Frontal cortex (tissue), 4 donors: ENCODE results near the gene NUDC. TPM values are rescaled to one million over a fixed set of nuclear protein-coding genes. Genes with fewer than 3 reads are reported as not detected.

Source experiments
- DNase-seq, 2 donors: peaks; one replicate each; pipeline ENCODE4 v3.0.0; 2012; ENCODE audit warnings: low spot score in 2 of 2
- FAIRE-seq: peaks from 2 replicates; lab custom pipeline; 2012; peaks lifted over from hg19 to GRCh38; lab: Jason Lieb, UNC
- total RNA-seq: library from RNA; depleted of rRNA; stranded (reverse); fragments of >200 nt; gene quantifications from one replicate; pipeline ENCODE4 v1.2.3, GENCODE V29; 2014
- donor health status: control.
- donor health status: control.
- donor health status: control.

Gene NUDC
- total RNA-seq, 1 donor from 2014 or later = 17.1 TPM

- DNase-seq = no peak
- no peak for FAIRE-seq
These were observed 27.9 kb downstream of the NUDC start for GRCh38 chr1:26949266-26949925.

DNA sequence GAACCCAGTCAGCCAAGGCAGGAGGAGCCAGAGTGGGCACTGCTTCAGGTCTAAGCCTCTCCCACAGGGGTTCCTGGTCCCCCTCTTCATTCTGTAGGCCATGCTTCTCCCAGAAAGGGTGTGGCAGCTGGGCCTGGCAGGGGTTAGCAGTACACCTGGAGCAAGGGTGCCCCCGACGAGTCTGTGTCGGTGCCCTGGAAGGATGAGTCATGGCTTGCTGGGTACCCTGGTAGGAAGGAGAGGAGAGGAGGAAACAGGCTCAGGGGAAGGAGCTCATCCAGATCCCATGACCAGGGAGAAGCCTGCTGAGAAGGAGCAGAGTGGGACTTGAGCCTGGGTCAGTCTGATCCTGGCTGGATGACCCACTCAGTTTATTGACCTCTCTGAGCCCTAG lies 28.4 kb downstream of the NUDC start:
- no peak for FAIRE-seq

GRCh38 chr1:26950602-26951001 lies 29.1 kb downstream of the NUDC start:
- FAIRE-seq (no peak), DNase-seq (no peak)

More for the DNA sequence above, 28.4 kb downstream of the NUDC start:
- DNase-seq = no peak

DNA sequence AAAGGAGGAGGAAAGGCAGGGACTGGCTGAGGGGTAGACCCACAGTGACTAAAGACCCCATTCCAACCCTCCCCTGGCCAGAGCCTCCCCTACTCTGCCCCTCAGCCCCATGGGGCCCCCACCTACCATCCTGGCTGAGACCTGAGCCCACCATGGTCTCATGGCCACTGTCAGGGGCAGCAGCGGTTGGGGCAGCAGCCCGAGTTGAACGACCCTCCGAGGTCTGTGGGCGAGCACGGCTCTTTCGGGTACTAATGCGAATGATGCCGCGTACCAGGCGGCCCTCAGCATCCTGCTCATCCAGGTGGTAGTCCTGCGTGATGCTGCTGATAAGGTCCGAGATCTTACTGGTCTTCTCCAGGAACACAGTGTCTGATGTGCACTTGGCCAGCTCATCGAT lies 29.7 kb downstream of the NUDC start:
- DNase-seq = no peak
- no peak for FAIRE-seq

GRCh38 chr1:26951821-26952497 lies 30.4 kb downstream of the NUDC start:
- no peak for DNase-seq
- no peak for FAIRE-seq

DNA sequence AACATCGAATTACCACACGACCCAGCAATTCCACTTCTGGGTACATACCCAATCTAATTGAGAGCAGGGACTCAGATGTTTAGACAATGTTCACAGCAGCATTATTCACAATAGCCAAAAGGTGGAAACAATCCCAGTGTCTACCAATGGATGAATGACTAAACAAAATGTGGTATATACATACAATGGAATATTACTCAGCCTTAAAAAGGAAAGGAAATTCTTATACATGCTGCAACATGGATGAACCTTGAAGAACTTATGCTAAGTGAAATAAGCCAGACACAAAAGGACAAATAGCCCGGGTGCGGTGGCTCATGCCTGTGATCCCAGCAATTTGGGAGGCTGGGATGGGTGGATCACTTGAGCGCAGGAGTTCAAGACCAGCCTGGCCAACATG lies 31.8 kb downstream of the NUDC start:
- no peak for DNase-seq
- no peak for FAIRE-seq

DNA sequence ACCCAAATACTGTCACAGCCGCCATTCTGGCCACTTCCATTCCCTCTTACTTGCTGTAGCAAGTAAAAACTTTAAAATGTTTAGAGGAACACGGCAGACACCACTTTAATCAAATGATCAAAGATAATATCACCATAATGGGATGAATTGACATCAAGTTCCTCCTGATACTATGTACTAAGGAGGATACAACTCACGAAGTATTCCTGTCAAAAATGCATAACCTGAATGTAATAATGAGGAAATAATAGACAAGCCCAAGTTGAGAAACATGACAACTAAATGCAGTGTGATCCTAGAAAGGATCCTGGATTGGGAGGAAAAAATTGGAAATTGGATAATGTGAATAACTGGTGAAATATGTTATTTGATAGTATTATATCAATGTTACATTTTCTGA lies 34.8 kb downstream of the NUDC start:
- FAIRE-seq (no peak), DNase-seq (no peak)

- DNase-seq (no peak), FAIRE-seq (no peak)
These were observed 35.8 kb downstream of the NUDC start for GRCh38 chr1:26957306-26957705.

GRCh38 chr1:26959270-26959669 lies 37.7 kb downstream of the NUDC start:
- DNase-seq (no peak), FAIRE-seq (no peak)

- no peak for DNase-seq
- no peak for FAIRE-seq
These were observed 38.4 kb downstream of the NUDC start, which contains the start of gene KDF1 for GRCh38 chr1:26959722-26960624. Gene KDF1, minus strand, starts transcription at chr1:26960468. Its CDS starts 8,088 bp downstream, at chr1:26952380.

DNA sequence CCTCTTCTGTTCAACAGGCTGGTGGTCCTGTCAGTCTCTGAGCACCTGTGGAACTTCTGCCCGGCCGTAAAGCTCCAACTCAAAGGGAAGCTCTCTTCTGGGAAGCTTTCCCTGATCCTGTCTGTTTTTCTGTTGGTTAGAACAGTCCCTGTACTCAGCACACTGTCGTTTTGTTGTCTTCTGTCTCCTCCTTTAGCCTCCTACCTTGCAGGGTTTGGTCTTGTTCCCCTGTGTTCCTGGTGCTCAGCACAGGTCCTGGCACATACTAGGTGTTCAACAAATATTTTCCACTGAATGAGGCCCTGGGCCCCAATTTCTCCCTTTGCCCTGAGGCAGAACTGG lies 39.1 kb downstream of the NUDC start:
- DNase-seq = no peak
- no peak for FAIRE-seq

DNA sequence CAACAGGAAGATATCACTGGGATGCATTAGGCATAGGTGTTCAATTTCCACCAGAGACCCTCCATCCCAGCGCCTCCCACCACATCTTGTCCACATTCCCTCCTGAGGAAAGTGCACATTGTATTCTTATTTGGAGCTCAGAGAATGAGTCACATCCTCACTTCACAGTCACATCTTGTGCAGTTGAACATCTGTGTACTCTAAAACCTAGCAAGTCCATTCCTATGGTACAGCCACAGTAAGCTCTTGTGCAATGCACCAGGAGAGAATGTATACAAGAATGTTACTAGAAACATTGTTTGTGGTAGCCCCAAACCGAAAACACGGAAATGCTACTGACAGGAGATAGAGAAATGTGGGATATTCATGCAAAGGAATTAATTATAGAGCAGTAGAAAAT lies 40.3 kb downstream of the NUDC start:
- FAIRE-seq (no peak), DNase-seq (no peak)

DNA sequence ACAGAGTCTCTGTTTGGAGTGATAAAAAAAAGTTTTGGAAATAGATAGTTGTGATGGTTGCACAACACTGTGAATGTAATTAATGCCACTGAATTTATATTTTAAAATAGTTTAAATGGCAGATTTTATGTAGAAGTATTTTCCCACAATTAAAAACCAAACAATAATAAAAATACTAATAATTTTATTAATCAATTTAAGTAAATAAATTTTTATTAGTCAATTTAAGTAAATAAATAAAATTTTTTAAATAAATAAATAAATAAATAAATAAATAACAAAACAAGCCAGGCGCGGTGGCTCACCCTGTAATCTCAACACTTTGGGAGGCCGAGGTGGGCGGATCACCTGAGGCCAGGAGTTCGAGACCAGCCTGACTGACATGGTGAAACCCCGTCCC lies 43.7 kb downstream of the NUDC start:
- FAIRE-seq (peak; percentile 75), DNase-seq (no peak)

- no peak for DNase-seq
- no peak for FAIRE-seq
These were observed 44.1 kb downstream of the NUDC start for GRCh38 chr1:26965628-26966027.

DNA sequence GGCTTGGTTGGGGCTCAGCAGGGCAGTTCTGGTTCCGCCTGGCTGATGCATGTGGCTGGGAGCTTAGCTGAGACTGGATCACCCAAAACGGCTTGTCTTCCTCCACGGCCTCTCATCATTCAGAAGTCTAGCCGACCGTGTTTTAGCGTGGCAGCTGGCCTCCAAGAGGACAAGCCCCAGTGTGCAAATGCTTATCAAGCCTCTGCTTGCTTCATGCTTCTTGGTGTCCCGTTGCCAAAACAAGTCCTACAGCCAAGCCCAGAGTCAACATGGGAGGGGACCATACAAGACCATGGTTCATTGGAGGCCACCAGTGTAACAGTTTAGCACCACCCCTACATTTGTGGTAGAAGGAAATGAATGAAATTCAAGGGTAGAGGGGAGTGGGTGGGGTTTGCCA lies 49.3 kb downstream of the NUDC start:
- DNase-seq = no peak
- FAIRE-seq = no peak

- FAIRE-seq (no peak), DNase-seq (no peak)
These were observed 50.0 kb downstream of the NUDC start for GRCh38 chr1:26971590-26971989.

DNA sequence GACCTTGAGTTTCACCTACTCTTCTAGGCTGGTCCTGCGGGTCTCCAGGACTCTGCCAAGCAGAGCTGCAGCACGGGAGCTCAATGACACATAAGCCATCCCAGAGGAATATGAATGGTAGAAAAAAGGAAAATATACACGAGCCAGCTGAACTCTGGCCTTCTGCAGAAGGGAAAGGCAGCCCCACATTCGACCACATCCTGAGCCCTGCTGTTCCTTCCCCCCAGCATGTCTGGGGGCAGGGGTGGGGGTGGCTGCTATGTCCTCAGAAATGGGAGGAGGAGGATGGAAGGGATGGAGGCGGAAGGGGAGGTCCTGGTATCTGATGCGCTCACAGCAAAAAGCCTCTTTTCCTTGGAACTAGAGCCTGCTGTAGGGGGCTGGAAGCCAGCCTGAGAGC lies 50.8 kb downstream of the NUDC start:
- DNase-seq = no peak
- no peak for FAIRE-seq

DNA sequence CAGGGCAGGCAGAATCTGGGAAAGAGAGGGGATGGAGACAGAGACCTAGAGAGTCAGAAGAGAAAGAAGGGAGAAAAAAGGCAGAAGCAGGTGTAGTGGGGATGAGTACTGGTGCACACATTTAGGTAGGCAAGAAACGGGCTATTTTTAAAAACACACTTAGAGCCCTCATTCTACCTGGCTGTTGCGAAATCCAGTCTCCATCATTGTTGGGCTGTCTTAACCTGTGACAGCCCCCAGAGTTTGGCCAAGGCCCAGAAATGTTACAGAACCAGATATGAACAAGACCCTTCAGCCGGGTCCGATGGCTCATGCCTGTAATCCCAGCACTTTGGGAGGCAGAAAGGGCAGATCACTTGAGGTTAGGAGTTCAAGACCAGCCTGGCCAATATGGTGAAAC lies 51.3 kb downstream of the NUDC start:
- FAIRE-seq (no peak), DNase-seq (no peak)

DNA sequence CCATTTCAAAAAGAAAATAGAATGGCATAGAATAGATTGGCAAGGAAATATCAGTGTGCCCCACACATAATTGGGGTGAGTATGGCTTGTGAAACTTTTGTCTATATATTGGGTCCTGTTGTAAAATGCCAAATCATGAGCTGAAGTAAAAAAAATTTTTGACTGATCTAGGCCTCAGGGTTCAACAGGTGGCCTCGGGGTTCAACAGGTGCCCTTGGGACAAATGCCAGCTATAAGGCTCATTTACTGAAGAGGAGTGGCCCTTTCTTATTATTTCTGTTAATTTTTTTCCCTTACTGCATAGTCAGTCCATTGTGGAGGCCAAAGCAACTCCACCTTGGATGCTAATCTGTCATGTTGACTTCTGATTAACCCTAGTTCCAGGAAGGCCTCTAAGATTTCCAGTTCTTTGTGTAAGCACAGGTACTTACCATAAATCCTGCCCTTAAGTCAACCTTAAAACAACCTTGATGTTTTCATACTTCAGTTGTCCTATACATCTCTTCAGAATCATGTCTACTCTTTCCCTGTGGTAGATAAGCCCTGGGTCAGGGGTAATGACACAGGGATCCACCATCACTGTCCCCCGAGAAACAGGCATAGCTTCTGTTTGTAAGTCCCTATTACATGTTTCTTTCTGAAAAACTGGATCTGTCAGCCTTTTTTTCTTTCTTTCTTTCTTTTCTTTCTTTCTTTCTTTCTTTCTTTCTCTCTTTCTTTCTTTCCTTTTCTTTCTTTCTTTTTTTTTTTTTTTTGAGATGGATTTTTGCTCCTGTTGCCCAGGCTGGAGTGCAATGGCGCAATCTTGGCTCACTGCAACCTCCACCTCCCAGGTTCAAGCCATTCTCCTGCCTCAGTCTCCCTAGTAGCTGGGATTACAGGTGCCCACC lies 55.3 kb downstream of the NUDC start:
- FAIRE-seq (no peak), DNase-seq (no peak)

- DNase-seq (no peak), FAIRE-seq (no peak)
These were observed 57.4 kb downstream of the NUDC start for GRCh38 chr1:26978901-26979300.
